Tibial nerve (tissue), 4 donors: ENCODE results near the gene DOC2B.
"Not testable (repeated sequence)": the region's sequence is repeated elsewhere in the genome, so short reads cannot be mapped to it uniquely, and the experiment has no call there.

ENCODE experiments used
- CTCF ChIP-seq, 5 experiments: fragments of 200-600 bp in 3 of 5; fragments of 450-650 bp in 2 of 5; sonication (generic) in 3 of 5; IDR thresholded peaks; one replicate each; pipeline ENCODE4 v1.5.1; 2016 to 2019; ENCODE audit warnings: antibody characterized with exemption in 5 of 5, mild to moderate bottlenecking in 3 of 5, moderate library complexity in 2 of 5
- EP300 ChIP-seq, 2 donors: sonication (generic); formaldehyde crosslinking; IDR thresholded peaks; one replicate each; pipeline ENCODE4 v1.6.1; 2017; ENCODE audit warnings: antibody characterized with exemption in 2 of 2, mild to moderate bottlenecking in 1 of 2
- POLR2A ChIP-seq, 2 donors: fragments of 450-650 bp; IDR thresholded peaks; one replicate each; pipeline ENCODE4 v1.6.1; 2017; ENCODE audit warnings: antibody characterized with exemption in 2 of 2, mild to moderate bottlenecking in 2 of 2, moderate library complexity in 2 of 2

- not testable (repeated sequence) for TF ChIP-seq CTCF, POLR2A, EP300 (IDR thresholded peaks at IDR 0.05)
Observed at GRCh38 chr17:201736-202135, 20.3 kb upstream of the DOC2B start.
